Sigmoid colon (tissue), 7 donors: ENCODE data around the gene ZAP70. TPM values are rescaled to one million over a fixed set of nuclear protein-coding genes. Genes with fewer than 3 reads are reported as not detected.

Experiments
- DNase-seq: peaks from one replicate; pipeline ENCODE4 v3.0.0-alpha.2; 2019
- H3K27ac ChIP-seq, 4 donors: fragments of 200-600 bp; sonication (generic); one replicate each; pipeline ENCODE4 v1.5.1; 2016 to 2019; ENCODE audit warnings: mild to moderate bottlenecking in 1 of 4
- H3K27me3 ChIP-seq, 3 donors: fragments of 200-600 bp; sonication (generic); one replicate each; pipeline ENCODE4 v1.5.1; 2019; ENCODE audit warnings: mild to moderate bottlenecking in 1 of 3
- H3K36me3 ChIP-seq, 4 donors: fragments of 200-600 bp; sonication (generic); one replicate each; pipeline ENCODE4 v1.5.1; 2016 to 2019
- H3K4me1 ChIP-seq, 4 donors: fragments of 200-600 bp; sonication (generic); one replicate each; pipeline ENCODE4 v1.5.1; 2017 to 2019
- H3K4me3 ChIP-seq, 4 donors: fragments of 200-600 bp; sonication (generic); one replicate each; pipeline ENCODE4 v1.5.1; 2017 to 2019; ENCODE audit warnings: mild to moderate bottlenecking in 2 of 4, moderate library complexity in 1 of 4
- H3K9me3 ChIP-seq, 4 donors: fragments of 200-600 bp in 3 of 4; sonication (generic) in 3 of 4; one replicate each; pipeline versions ENCODE4 v1.5.1 to v1.6.1; 2013 to 2019
- EP300 ChIP-seq, 4 donors: sonication (generic); formaldehyde crosslinking; IDR thresholded peaks; one replicate each; pipeline ENCODE4 v1.6.1; 2017; ENCODE audit warnings: antibody characterized with exemption in 4 of 4
- POLR2A ChIP-seq, 2 donors: fragments of 450-650 bp; IDR thresholded peaks; one replicate each; pipeline ENCODE4 v1.6.1; 2016; ENCODE audit warnings: antibody characterized with exemption in 2 of 2, mild to moderate bottlenecking in 2 of 2, moderate library complexity in 2 of 2
- POLR2AphosphoS5 ChIP-seq, 4 donors: sonication (generic); formaldehyde crosslinking; IDR thresholded peaks; one replicate each; pipeline ENCODE4 v1.6.1; 2017; ENCODE audit warnings: antibody characterized with exemption in 4 of 4
- WGBS, 2 donors: extraction: QIAGEN DNeasy Blood & Tissue Kit; methylation state at CpG; one replicate each; pipeline ENCODE4 v1.1.7; 2013; 5-methylcytosine and 5-hydroxymethylcytosine counted together
- intact Hi-C: fragments of 100-400 bp; cut with DNase I; formaldehyde crosslinking; loops from one replicate; pipeline ENCODE4 v1.15.1; 2023
- polyA plus RNA-seq, 3 donors: library from polyadenylated mRNA; stranded (reverse); fragments of 200-250 nt; gene quantifications; one replicate each; pipeline ENCODE4 v1.2.3, GENCODE V29; 2013
- total RNA-seq, 4 donors: library from RNA; depleted of rRNA; stranded (reverse); fragments of >200 nt; gene quantifications; one replicate each; pipeline ENCODE4 v1.1.0, GENCODE V29; 2016
- TF ChIP-seq, protein P1 (sequence below), 4 experiments: fragments of 450-650 bp in 3 of 4; fragments of 200-600 bp in 1 of 4; IDR thresholded peaks; one replicate each; pipeline ENCODE4 v1.5.1; 2016 to 2019; ENCODE audit warnings: antibody characterized with exemption in 4 of 4, mild to moderate bottlenecking in 3 of 4, moderate library complexity in 2 of 4
- donor health status: healthy with polysubstance abuse.
- donor health status: Bipolar disorder and iron deficiency.
- donor health status: healthy.

Gene ZAP70
- total and polyA plus RNA-seq, 7 donors: 1.3 to 28.0 (median 2.5) TPM; not detected in 2

DNA sequence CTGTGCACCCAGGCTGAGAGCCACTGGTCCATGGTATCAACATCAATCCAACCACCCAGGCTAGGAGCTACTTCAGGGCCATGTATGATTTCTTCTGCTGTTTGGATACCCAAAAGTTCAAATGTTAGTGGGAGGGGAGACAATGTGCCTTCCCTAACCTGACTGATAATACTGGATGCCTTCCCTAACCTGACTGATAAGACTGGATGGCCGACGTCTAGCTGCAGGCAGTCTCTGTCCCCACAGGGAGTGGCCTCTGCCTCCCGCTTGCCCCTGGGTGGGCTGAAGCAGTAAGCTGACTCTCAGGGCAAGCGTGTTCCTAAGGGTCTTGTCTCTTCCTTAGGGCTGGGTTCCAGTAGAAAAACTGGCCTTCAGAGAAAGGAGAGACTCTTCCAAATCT lies 65.8 kb downstream of the ZAP70 start:
- peaks cover 0 to 32% (median 9%) of the 10 kb centered on the region in 4 donors for H3K36me3 ChIP-seq
- H3K4me1 ChIP-seq: no peaks in the 10 kb centered on the region
- intact Hi-C loops: no loop called here
- 92 to 94% methylated on average over 4 of the region's 4 CpGs for WGBS, 2 donors
- H3K27ac ChIP-seq: no peak overlapping the region
- no peak for DNase-seq
- no peak for TF ChIP-seq EP300 (IDR thresholded peaks at IDR 0.05)
- no peak for TF ChIP-seq POLR2AphosphoS5 (IDR thresholded peaks at IDR 0.05)
- TF ChIP-seq, protein P1, sequence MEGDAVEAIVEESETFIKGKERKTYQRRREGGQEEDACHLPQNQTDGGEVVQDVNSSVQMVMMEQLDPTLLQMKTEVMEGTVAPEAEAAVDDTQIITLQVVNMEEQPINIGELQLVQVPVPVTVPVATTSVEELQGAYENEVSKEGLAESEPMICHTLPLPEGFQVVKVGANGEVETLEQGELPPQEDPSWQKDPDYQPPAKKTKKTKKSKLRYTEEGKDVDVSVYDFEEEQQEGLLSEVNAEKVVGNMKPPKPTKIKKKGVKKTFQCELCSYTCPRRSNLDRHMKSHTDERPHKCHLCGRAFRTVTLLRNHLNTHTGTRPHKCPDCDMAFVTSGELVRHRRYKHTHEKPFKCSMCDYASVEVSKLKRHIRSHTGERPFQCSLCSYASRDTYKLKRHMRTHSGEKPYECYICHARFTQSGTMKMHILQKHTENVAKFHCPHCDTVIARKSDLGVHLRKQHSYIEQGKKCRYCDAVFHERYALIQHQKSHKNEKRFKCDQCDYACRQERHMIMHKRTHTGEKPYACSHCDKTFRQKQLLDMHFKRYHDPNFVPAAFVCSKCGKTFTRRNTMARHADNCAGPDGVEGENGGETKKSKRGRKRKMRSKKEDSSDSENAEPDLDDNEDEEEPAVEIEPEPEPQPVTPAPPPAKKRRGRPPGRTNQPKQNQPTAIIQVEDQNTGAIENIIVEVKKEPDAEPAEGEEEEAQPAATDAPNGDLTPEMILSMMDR (IDR thresholded peaks at IDR 0.05): no peak
- no peak for TF ChIP-seq POLR2A (IDR thresholded peaks at IDR 0.05)
- no peaks in the 10 kb centered on the region for H3K9me3 ChIP-seq
- H3K4me3 ChIP-seq: no peak overlapping the region
- no peaks in the 10 kb centered on the region for H3K27me3 ChIP-seq

DNA sequence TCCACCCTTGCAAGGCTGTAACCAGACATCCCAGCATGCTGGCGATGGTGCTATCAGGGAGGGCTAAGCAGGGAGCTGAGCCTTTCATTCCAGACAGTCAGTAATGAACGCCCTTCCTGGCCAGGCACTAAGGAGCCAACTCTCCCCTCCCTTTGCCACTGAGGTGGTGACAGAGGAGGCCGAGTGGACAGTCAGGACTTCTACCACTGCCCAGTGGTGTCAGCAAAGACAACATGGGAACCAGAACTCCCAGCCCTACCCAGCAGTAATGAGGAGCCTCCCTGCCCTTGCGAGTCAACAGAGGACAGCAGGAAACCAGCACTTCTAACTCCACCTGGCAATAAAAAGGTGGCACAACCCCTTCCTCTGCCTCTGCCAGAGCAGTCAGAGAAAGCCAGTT lies 68.6 kb downstream of the ZAP70 start:
- Histone ChIP-seq H3K4me1 (no peaks in the 10 kb centered on the region), H3K36me3 (peaks cover 0 to 29% (median 5%) of the 10 kb centered on the region in 4 donors), H3K27ac (no peak overlapping the region), H3K4me3 (no peak overlapping the region), H3K27me3 (no peaks in the 10 kb centered on the region), H3K9me3 (no peaks in the 10 kb centered on the region)
- TF ChIP-seq, protein P1 (IDR thresholded peaks at IDR 0.05): no peak
- TF ChIP-seq POLR2AphosphoS5 (IDR thresholded peaks at IDR 0.05) (no peak), EP300 (IDR thresholded peaks at IDR 0.05) (no peak), POLR2A (IDR thresholded peaks at IDR 0.05) (no peak)
- DNase-seq: no peak
- WGBS, 2 donors: 42 to 84% methylated on average over 4 of the region's 4 CpGs
- intact Hi-C loops: no loop called here

DNA sequence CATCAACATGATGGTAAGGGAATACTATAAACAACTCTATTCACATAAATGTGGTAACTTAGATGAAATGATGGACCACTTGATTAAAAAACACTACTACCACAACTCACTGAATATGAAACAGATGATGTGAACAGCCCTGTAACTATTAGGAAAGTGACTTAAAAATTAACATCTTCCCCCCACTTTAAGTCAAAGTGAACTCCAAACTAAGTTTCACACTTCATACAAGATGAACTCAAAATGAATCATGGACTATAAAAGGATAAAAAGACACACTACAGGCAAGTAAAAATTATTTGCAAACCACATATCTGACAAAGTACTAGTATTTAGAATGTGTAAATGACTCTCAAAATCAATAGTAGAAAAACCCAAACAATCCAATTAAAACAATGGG lies 71.6 kb downstream of the ZAP70 start:
- TF ChIP-seq, protein P1 (IDR thresholded peaks at IDR 0.05): no peak
- TF ChIP-seq POLR2A (IDR thresholded peaks at IDR 0.05) (no peak), EP300 (IDR thresholded peaks at IDR 0.05) (no peak), POLR2AphosphoS5 (IDR thresholded peaks at IDR 0.05) (no peak)
- Histone ChIP-seq H3K4me3 (no peak overlapping the region), H3K9me3 (no peaks in the 10 kb centered on the region), H3K27me3 (no peaks in the 10 kb centered on the region), H3K36me3 (peaks cover 0 to 37% (median 2%) of the 10 kb centered on the region in 4 donors), H3K4me1 (no peaks in the 10 kb centered on the region), H3K27ac (no peak overlapping the region)
- DNase-seq: no peak
- intact Hi-C loops: no loop called here

DNA sequence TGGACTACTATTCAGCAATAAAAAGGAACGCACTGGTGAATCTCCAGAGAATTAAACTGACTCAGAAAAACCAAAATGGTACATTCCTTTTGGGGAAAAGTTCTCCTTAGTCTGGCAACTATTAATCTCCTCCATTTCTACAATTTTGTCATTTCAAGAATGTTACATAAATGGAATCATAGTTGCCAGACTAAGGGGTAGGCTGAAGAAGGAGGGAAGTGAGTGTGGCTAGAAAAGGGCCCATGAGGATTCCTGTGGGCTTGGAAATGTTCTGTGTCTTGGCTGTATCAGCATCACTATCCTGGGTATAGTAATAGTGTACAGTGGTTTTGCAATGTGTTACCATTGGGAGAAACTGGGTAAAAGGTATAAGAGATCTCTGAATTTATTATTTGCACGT lies 72.4 kb downstream of the ZAP70 start:
- no peak overlapping the region for H3K4me3 ChIP-seq
- intact Hi-C loops: no loop called here
- no peaks in the 10 kb centered on the region for H3K9me3 ChIP-seq
- H3K27me3 ChIP-seq: no peaks in the 10 kb centered on the region
- WGBS, 2 donors: 94 to 96% methylated on average over 2 of the region's 2 CpGs
- no peak for DNase-seq
- H3K4me1 ChIP-seq: no peaks in the 10 kb centered on the region
- H3K27ac ChIP-seq: no peak overlapping the region
- H3K36me3 ChIP-seq: peaks cover 0 to 42% (median 1%) of the 10 kb centered on the region in 4 donors
- TF ChIP-seq POLR2AphosphoS5 (IDR thresholded peaks at IDR 0.05) (no peak), EP300 (IDR thresholded peaks at IDR 0.05) (no peak), POLR2A (IDR thresholded peaks at IDR 0.05) (no peak)
- TF ChIP-seq, protein P1 (IDR thresholded peaks at IDR 0.05): no peak

DNA sequence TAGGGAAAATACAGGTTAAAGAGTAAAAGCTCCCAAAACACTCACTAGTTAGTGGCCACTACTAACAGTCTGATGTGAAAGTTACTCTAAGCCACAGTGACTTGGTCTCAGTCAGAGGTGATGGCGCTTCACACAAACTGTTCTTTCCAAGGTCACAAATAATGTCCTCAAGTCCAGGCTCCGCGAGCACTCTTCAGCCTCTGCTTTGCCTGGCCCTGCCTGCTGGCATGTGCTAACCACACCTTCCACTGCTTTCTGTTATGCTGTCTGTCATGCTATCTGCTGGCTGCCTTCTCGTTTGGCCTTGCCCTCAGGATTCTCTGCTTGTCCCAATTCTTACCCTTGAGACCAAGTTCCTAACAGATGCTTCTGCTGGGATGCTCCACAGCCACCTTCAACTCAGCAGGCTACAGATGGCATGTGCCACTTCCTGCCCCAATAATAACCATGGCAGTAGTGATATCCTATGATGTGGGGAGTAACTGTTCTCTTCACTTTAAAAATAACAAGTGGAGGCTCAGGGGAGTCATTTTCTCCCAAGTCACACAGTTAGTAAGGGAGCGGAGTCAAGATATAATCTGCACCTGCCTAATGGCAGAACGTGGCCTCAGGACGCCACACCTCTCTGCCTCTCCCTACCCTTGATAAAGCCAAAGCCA lies 75.7 kb downstream of the ZAP70 start:
- TF ChIP-seq EP300 (IDR thresholded peaks at IDR 0.05) (no peak), POLR2A (IDR thresholded peaks at IDR 0.05) (no peak), POLR2AphosphoS5 (IDR thresholded peaks at IDR 0.05) (no peak)
- TF ChIP-seq, protein P1 (IDR thresholded peaks at IDR 0.05): no peak
- no peak overlapping the region for H3K27ac ChIP-seq
- no peaks in the 10 kb centered on the region for H3K27me3 ChIP-seq
- intact Hi-C loops: no loop called here
- no peaks in the 10 kb centered on the region for H3K4me1 ChIP-seq
- DNase-seq: no peak
- H3K4me3 ChIP-seq: no peak overlapping the region
- peaks cover 8 to 67% (median 16%) of the 10 kb centered on the region in 4 donors for H3K36me3 ChIP-seq
- H3K9me3 ChIP-seq: no peaks in the 10 kb centered on the region
- 95% methylated on average over 7 of the region's 7 CpGs for WGBS, 2 donors
